HepG2 (cell line): ENCODE data around the gene LPO. TPM values are rescaled to one million over a fixed set of nuclear protein-coding genes. Genes with fewer than 3 reads are reported as not detected.

Experiments used
- ATAC-seq: fragments of 200-7000 bp; cut with Tn5 transposase; 3 replicates; pipeline ENCODE4 v1.9.1; 2020; ENCODE audit warnings: mild to moderate bottlenecking, moderate library complexity
- BruUV-seq: library from RNA; stranded (reverse); fragments of 400-500 nt; replicated peaks from 2 replicates; lab custom pipeline; 2021; lab: Mats Ljungman, UMichigan
- CTCF ChIA-PET: fragments of 300-600 bp; formaldehyde crosslinking; extraction: SDS; loops from one replicate; lab custom pipeline; 2021; ENCODE audit warnings: low total read pairs, inconsistent platforms, low intra/inter-chr PET ratio; lab: Yijun Ruan, JAX
- POLR2A ChIA-PET: fragments of 350-600 bp; sonication (Branson Sonifier 250); formaldehyde crosslinking; loops from one replicate; lab custom pipeline; 2020; ENCODE audit warnings: antibody characterized with exemption, inconsistent platforms; lab: Yijun Ruan, JAX
- DNase-seq: peaks from one replicate; pipeline ENCODE4 v3.0.0-alpha.2; 2015; ENCODE audit warnings: low spot score
- FAIRE-seq: peaks from 3 replicates; lab custom pipeline; 2011; peaks lifted over from hg19 to GRCh38; lab: Jason Lieb, UNC
- H2AFZ ChIP-seq: one replicate; pipeline ENCODE4 v1.6.1; 2011; ENCODE audit warnings: low read length, inconsistent platforms
- H3K27ac ChIP-seq: fragments of 300-600 bp; 3 replicates; pipeline ENCODE4 v1.8.0; 2011; ENCODE audit warnings: mixed run types, mild to moderate bottlenecking, mixed read lengths, low read length, inconsistent platforms; ENCODE audit not compliant: insufficient read depth; ENCODE audit errors: extremely low read length
- H3K27me3 ChIP-seq, 2 experiments: fragments of 200-600 bp in 1 of 2; 2 replicates in 1 of 2; 3 replicates in 1 of 2; pipeline versions ENCODE4 v1.6.0 to v1.8.0; 2011; ENCODE audit warnings: low read length in 2 of 2, mild to moderate bottlenecking in 2 of 2, moderate library complexity in 2 of 2, inconsistent platforms in 1 of 2; ENCODE audit not compliant: insufficient read depth in 2 of 2, control insufficient read depth in 1 of 2
- H3K36me3 ChIP-seq, 2 experiments: fragments of 200-600 bp in 1 of 2; replicated peaks in 1 of 2; 2 replicates in 1 of 2; 3 replicates in 1 of 2; pipeline versions ENCODE4 v1.5.1 to v1.8.0; 2011; ENCODE audit warnings: low read length in 2 of 2, inconsistent platforms in 1 of 2; ENCODE audit not compliant: insufficient read depth in 2 of 2, control insufficient read depth in 1 of 2
- H3K4me1 ChIP-seq: 2 replicates; pipeline ENCODE4 v1.5.1; 2012; ENCODE audit warnings: low read length, inconsistent platforms; ENCODE audit not compliant: insufficient read depth
- H3K4me2 ChIP-seq: 2 replicates; pipeline ENCODE4 v1.6.0; 2011; ENCODE audit warnings: low read depth, low read length, inconsistent platforms
- H3K4me3 ChIP-seq, 3 experiments: fragments of 200-600 bp in 1 of 3; sonication (generic), shearing (Covaris generic) in 1 of 3; replicated peaks in 1 of 3; 2 replicates each; pipeline ENCODE4 v1.5.1; 2011 to 2016; ENCODE audit warnings: low read length in 3 of 3, inconsistent platforms in 2 of 3, low read depth in 2 of 3, mild to moderate bottlenecking in 2 of 3, control low read depth in 1 of 3, mixed read lengths in 1 of 3; ENCODE audit not compliant: insufficient read depth in 1 of 3
- H3K79me2 ChIP-seq: one replicate; pipeline ENCODE4 v1.6.1; 2011; ENCODE audit warnings: low read length, inconsistent platforms; ENCODE audit not compliant: insufficient read depth
- H3K9ac ChIP-seq: 2 replicates; pipeline ENCODE4 v1.6.0; 2011; ENCODE audit warnings: mild to moderate bottlenecking, low read depth, low read length, inconsistent platforms; ENCODE audit not compliant: insufficient read depth
- H3K9me3 ChIP-seq: 2 replicates; pipeline ENCODE4 v1.5.1; 2012; ENCODE audit warnings: mild to moderate bottlenecking, low read length
- H4K20me1 ChIP-seq: 2 replicates; pipeline ENCODE4 v1.6.0; 2011; ENCODE audit warnings: inconsistent platforms, mild to moderate bottlenecking, low read length, moderate library complexity; ENCODE audit not compliant: insufficient read depth
- ATF5 ChIP-seq: sonication (generic); formaldehyde crosslinking; IDR thresholded peaks from 2 replicates; pipeline ENCODE4 v1.4.0; 2020; ENCODE audit warnings: mild to moderate bottlenecking, low read depth, missing genetic modification reagents
- EEA1 ChIP-seq: sonication (generic); formaldehyde crosslinking; IDR thresholded peaks from 2 replicates; pipeline ENCODE4 v1.5.1; 2020; ENCODE audit warnings: mild to moderate bottlenecking, missing genetic modification reagents, borderline replicate concordance
- ERF ChIP-seq: IDR thresholded peaks from 2 replicates; pipeline ENCODE4 v1.6.1; 2018; ENCODE audit warnings: missing biosample characterization, missing genetic modification reagents
- MXD4 ChIP-seq: IDR thresholded peaks from 2 replicates; pipeline ENCODE4 v1.6.1; 2016; ENCODE audit warnings: mild to moderate bottlenecking, missing biosample characterization, missing genetic modification reagents
- NR1H2 ChIP-seq: sonication (generic); formaldehyde crosslinking; IDR thresholded peaks from 2 replicates; pipeline ENCODE4 v1.8.1; 2022; ENCODE audit warnings: low read depth, missing genetic modification reagents, borderline replicate concordance
- PHF21A ChIP-seq: sonication (generic); formaldehyde crosslinking; IDR thresholded peaks from 2 replicates; pipeline ENCODE4 v1.5.0; 2020; ENCODE audit warnings: mild to moderate bottlenecking, missing genetic modification reagents
- RAD21 ChIP-seq: fragments of 450-650 bp; formaldehyde crosslinking; IDR thresholded peaks from 2 replicates; pipeline ENCODE4 v1.5.0; 2020; ENCODE audit warnings: mild to moderate bottlenecking
- SOX6 ChIP-seq, 2 experiments: fragments of 450-650 bp in 1 of 2; sonication (generic) in 1 of 2; formaldehyde crosslinking in 1 of 2; IDR thresholded peaks; 2 replicates each; pipeline versions ENCODE4 v1.4.0 to v1.6.1; 2017 to 2020; ENCODE audit warnings: antibody characterized with exemption in 1 of 2, mild to moderate bottlenecking in 1 of 2, missing genetic modification reagents in 1 of 2
- SP2 ChIP-seq: sonication (generic); formaldehyde crosslinking; IDR thresholded peaks from 2 replicates; pipeline ENCODE4 v1.5.1; 2020; ENCODE audit warnings: mild to moderate bottlenecking, missing genetic modification reagents
- ZMAT5 ChIP-seq: sonication (generic); formaldehyde crosslinking; IDR thresholded peaks from 2 replicates; pipeline ENCODE4 v1.5.0; 2020; ENCODE audit warnings: mild to moderate bottlenecking, low read depth, missing genetic modification reagents, borderline replicate concordance
- ZNF260 ChIP-seq: sonication (generic); formaldehyde crosslinking; IDR thresholded peaks from 2 replicates; pipeline ENCODE4 v1.4.0; 2020; ENCODE audit warnings: missing genetic modification reagents, low read depth, mild to moderate bottlenecking, borderline replicate concordance
- ZNF274 ChIP-seq: sonication (generic); formaldehyde crosslinking; IDR thresholded peaks from 2 replicates; pipeline ENCODE4 v1.5.1; 2020; ENCODE audit warnings: mild to moderate bottlenecking, missing genetic modification reagents
- ZNF276 ChIP-seq: sonication (generic); formaldehyde crosslinking; IDR thresholded peaks from 2 replicates; pipeline ENCODE4 v1.4.0; 2020; ENCODE audit warnings: mild to moderate bottlenecking, low read depth, missing genetic modification reagents
- ZNF775 ChIP-seq: sonication (generic); formaldehyde crosslinking; IDR thresholded peaks from 2 replicates; pipeline ENCODE4 v1.4.0; 2020; ENCODE audit warnings: missing genetic modification reagents, mild to moderate bottlenecking, moderate library complexity, borderline replicate concordance
- ZNF781 ChIP-seq: sonication (generic); formaldehyde crosslinking; IDR thresholded peaks from 2 replicates; pipeline ENCODE4 v1.5.1; 2020; ENCODE audit warnings: borderline replicate concordance, mild to moderate bottlenecking, missing genetic modification reagents; ENCODE audit errors: not compliant biosample characterization
- WGBS: methylation state at CpG from one replicate; pipeline ENCODE4 v1.1.6; 2017; ENCODE audit warnings: low lambda C conversion rate; 5-methylcytosine and 5-hydroxymethylcytosine counted together
- in situ Hi-C: cut with HindIII; loops from 2 replicates; pipeline ENCODE4 v1.10.0; 2017; ENCODE audit warnings: low pct_unique_long_range_greater_than_20kb; ENCODE audit not compliant: extremely low pct_ligation_motif_present
- intact Hi-C: fragments of 100-400 bp; cut with micrococcal nuclease; formaldehyde crosslinking; loops from one replicate; pipeline ENCODE4 v1.10.0; 2022; ENCODE audit not compliant: unreplicated experiment
- polyA plus RNA-seq, 8 experiments: library from polyadenylated mRNA; depleted of rRNA in 3 of 8; stranded (reverse) in 7 of 8; unstranded in 1 of 8; fragments of >200 nt; fragmentation: Illumina TruSeq in 4 of 8; extraction: Trizol in 4 of 8; gene quantifications; 2 replicates each; pipeline versions ENCODE4 v1.2.1 to v1.2.3, GENCODE V29; 2011 to 2016; ENCODE audit warnings: low read depth in 4 of 8, missing spikeins in 1 of 8, mixed read lengths in 1 of 8; ENCODE audit not compliant: insufficient read depth in 1 of 8
- total RNA-seq, 5 experiments: library from RNA; depleted of rRNA; stranded (reverse); fragments of >200 nt; fragmentation: Illumina TruSeq; extraction: Trizol; gene quantifications; 2 replicates each; pipeline ENCODE4 v1.2.3, GENCODE V29; 2016; ENCODE audit warnings: low read depth in 1 of 5
- TF ChIP-seq, protein P1 (sequence below): sonication (generic); formaldehyde crosslinking; conservative IDR thresholded peaks from 2 replicates; pipeline ENCODE4 v1.4.0; 2020; ENCODE audit warnings: mild to moderate bottlenecking, missing genetic modification reagents, moderate library complexity

The LPO gene
- total and polyA plus RNA-seq, 2 of the 13 experiments (the other 11 are each of a cell fraction or from before 2014, with no cell fraction given), result not detected

GRCh38 chr17:58303971-58304749 lies 65.8 kb downstream of the LPO start:
- H2AFZ ChIP-seq, result no peak overlapping the region
- H3K4me3 ChIP-seq, result no peak overlapping the region
- POLR2A ChIA-PET, result no interaction called here
- peak; percentile 52 for DNase-seq
- H3K9me3 ChIP-seq, result no peaks in the 10 kb centered on the region
- H3K4me2 ChIP-seq, result peak overlapping the region; percentile 28; the same call in 1 of the 2 replicates
- H3K27ac ChIP-seq, result no peak overlapping the region
- FAIRE-seq, result peak; percentile 88
- peaks cover 17 to 68% of the 10 kb centered on the region in 2 experiments; a peak in 4 of 5 replicates for H3K27me3 ChIP-seq
- no peaks in the 10 kb centered on the region for H4K20me1 ChIP-seq
- 19% methylated on average over 10 of the region's 10 CpGs for WGBS
- H3K79me2 ChIP-seq, result no peaks in the 10 kb centered on the region
- in situ Hi-C loops (no loop called here), intact Hi-C loops (no loop called here)
- CTCF ChIA-PET, result interaction anchor here (3.1 kb wide), 1 partner anchor 144 kb away, joined by 22 read pairs; no protein-coding TSS in a partner anchor
- no TSS peak for BruUV-seq
- no peaks in the 10 kb centered on the region for H3K36me3 ChIP-seq
- H3K9ac ChIP-seq, result no peak overlapping the region
- peaks cover 12% of the 10 kb centered on the region for H3K4me1 ChIP-seq
- ATAC-seq, result peak; percentile 82
- TF ChIP-seq ATF5 (CRISPR knock-in tag) (no peak), ZNF781 (CRISPR knock-in tag) (no peak), PHF21A (CRISPR knock-in tag) (no peak), SP2 (CRISPR knock-in tag) (no peak), ZNF274 (CRISPR knock-in tag) (no peak), ZMAT5 (CRISPR knock-in tag) (no peak), ZNF260 (CRISPR knock-in tag) (no peak), EEA1 (CRISPR knock-in tag) (no peak), ZNF276 (no peak), MXD4 (CRISPR knock-in tag) (no peak), ERF (no peak), NR1H2 (CRISPR knock-in tag) (no peak), ZNF775 (CRISPR knock-in tag) (no peak), RAD21 (CRISPR knock-in tag) (peak; percentile 66), SOX6 (IDR thresholded peaks at IDR 0.05) (no peak), SOX6 (CRISPR knock-in tag; IDR thresholded peaks at IDR 0.05) (no peak)
- TF ChIP-seq, protein P1, sequence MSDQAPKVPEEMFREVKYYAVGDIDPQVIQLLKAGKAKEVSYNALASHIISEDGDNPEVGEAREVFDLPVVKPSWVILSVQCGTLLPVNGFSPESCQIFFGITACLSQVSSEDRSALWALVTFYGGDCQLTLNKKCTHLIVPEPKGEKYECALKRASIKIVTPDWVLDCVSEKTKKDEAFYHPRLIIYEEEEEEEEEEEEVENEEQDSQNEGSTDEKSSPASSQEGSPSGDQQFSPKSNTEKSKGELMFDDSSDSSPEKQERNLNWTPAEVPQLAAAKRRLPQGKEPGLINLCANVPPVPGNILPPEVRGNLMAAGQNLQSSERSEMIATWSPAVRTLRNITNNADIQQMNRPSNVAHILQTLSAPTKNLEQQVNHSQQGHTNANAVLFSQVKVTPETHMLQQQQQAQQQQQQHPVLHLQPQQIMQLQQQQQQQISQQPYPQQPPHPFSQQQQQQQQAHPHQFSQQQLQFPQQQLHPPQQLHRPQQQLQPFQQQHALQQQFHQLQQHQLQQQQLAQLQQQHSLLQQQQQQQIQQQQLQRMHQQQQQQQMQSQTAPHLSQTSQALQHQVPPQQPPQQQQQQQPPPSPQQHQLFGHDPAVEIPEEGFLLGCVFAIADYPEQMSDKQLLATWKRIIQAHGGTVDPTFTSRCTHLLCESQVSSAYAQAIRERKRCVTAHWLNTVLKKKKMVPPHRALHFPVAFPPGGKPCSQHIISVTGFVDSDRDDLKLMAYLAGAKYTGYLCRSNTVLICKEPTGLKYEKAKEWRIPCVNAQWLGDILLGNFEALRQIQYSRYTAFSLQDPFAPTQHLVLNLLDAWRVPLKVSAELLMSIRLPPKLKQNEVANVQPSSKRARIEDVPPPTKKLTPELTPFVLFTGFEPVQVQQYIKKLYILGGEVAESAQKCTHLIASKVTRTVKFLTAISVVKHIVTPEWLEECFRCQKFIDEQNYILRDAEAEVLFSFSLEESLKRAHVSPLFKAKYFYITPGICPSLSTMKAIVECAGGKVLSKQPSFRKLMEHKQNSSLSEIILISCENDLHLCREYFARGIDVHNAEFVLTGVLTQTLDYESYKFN, result no peak
